Stimulated activated naive CD8-positive, alpha-beta T cell treated with anti-CD3 and anti-CD28 coated beads, Interleukin-15, amount 100 ng/mL, for 72 hours (primary cell): Measurements from ENCODE around the gene WNT7A.
A peak's percentile ranks its signal among the peaks of the same experiment; 100 is the strongest.
"Not testable (repeated sequence)": the region's sequence is repeated elsewhere in the genome, so short reads cannot be mapped to it uniquely, and the experiment has no call there.

Experiments
- ATAC-seq: fragments of 150-1000 bp; cut with Tn5 transposase; 2 replicates; pipeline ENCODE4 v1.10.0; 2021; ENCODE audit warnings: mild to moderate bottlenecking, moderate library complexity
- DNase-seq, 2 donors: peaks; one replicate each; pipeline ENCODE4 v3.0.0; 2021 to 2022
- H3K27ac Mint-ChIP-seq, 2 donors: one replicate each; pipeline ENCODE4 v1.8.0; 2022; ENCODE audit warnings: mild to moderate bottlenecking in 2 of 2, mixed read lengths in 2 of 2, moderate library complexity in 2 of 2
- H3K27me3 Mint-ChIP-seq: one replicate; pipeline ENCODE4 v1.8.0; 2022; ENCODE audit warnings: mixed read lengths
- H3K4me1 Mint-ChIP-seq: one replicate; pipeline ENCODE4 v1.8.0; 2022; ENCODE audit warnings: mild to moderate bottlenecking, mixed read lengths
- H3K4me3 Mint-ChIP-seq, 2 donors: one replicate each; pipeline ENCODE4 v1.8.0; 2022; ENCODE audit warnings: mild to moderate bottlenecking in 2 of 2, mixed read lengths in 2 of 2, moderate library complexity in 1 of 2
- H3K9me3 Mint-ChIP-seq, 2 donors: one replicate each; pipeline ENCODE4 v1.8.0; 2022; ENCODE audit warnings: mixed read lengths in 2 of 2

Gene WNT7A

DNA sequence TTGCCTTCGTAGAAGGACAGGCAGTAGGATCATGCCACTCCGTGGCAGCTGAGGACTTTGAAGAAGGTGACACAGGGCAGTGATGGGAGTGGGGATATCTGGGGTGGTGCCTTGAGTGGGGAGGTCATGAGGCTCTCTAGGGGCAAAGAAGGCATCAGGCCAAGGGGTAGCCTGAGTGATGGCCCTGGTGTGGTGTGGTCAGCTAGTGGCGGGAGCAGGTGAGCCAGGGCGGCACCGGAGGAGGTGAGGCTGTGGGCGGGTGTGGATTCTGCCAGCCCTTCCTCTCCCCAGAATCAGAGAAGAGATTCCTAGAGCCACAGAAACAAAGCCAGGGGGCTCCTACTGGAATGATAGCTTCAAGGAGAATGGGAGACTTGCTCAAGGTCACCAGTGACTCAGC, 18.4 kb downstream of the WNT7A start:
- no peak for ATAC-seq
- no peaks in the 10 kb centered on the region for H3K9me3 Mint-ChIP-seq
- peak overlapping the region; percentile 35 to 75 for H3K27ac Mint-ChIP-seq

DNA sequence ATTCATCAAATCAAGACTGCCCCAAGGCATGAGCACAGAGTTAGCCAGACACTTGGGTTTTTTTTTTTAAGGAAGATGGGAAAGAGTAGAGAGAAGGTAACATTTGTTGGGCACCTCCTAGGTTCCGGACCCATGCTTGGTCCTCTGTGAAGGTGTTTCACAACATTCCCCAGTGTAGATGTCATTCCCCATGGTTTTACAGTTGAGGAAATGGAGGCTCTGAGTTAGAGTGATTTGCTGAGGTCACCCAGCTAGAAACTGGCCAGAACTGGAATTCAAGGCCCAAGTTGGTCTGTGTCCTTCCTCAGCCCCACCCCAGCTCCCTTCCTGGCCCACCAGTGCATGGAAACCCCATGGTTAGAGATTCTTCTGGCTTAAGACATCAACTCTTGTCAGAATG, 19.9 kb downstream of the WNT7A start:
- ATAC-seq (no peak), DNase-seq (no peak)
- Mint-ChIP-seq H3K27me3 (no peaks in the 10 kb centered on the region), H3K9me3 (no peaks in the 10 kb centered on the region), H3K4me3 (no peak overlapping the region), H3K4me1 (no peaks in the 10 kb centered on the region), H3K27ac (no peak overlapping the region)

More for the DNA sequence above, 18.4 kb downstream of the WNT7A start:
- DNase-seq = no peak
- Mint-ChIP-seq H3K4me1 (peaks cover 14% of the 10 kb centered on the region), H3K4me3 (no peak overlapping the region), H3K27me3 (no peaks in the 10 kb centered on the region)

DNA sequence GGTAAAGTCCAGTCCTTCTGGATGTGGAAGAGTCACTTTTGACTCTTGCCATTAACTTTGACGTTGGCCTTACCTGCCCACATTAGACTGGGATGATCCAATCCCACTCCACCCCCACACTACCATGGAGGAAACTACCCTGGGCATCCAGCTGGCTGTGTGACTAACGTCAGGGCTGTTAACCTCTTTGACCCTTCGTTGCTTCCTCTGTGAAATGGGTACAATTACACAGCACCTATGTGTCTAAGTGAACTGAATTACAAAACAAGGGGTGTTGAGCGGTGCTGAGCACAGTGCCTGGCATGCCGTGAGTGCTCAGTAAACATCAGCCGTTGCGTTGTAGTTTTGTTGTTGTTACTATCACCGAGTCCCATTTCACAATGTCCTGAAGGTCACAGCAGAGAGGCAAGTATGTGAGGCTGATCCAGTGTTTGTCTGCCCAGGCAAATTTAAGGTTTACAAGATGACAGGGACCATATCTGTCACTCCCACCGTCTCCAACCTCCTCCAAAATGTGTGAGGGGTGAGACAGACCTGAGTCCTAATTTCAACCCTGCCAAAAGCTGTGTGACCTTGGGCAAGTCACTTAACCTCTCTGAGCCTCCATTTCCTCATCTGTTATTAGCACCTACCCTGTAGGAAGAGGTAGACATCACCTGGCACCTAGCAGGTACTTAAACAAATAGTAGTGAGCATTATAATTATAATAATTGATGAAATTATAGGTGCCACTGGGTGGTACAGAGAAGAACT, 20.9 kb downstream of the WNT7A start:
- no peaks in the 10 kb centered on the region for H3K27me3 Mint-ChIP-seq
- peaks cover 3% of the 10 kb centered on the region for H3K4me1 Mint-ChIP-seq
- no peak overlapping the region for H3K27ac Mint-ChIP-seq
- DNase-seq (no peak), ATAC-seq (no peak)
- no peaks in the 10 kb centered on the region for H3K9me3 Mint-ChIP-seq
- no peak overlapping the region for H3K4me3 Mint-ChIP-seq

DNA sequence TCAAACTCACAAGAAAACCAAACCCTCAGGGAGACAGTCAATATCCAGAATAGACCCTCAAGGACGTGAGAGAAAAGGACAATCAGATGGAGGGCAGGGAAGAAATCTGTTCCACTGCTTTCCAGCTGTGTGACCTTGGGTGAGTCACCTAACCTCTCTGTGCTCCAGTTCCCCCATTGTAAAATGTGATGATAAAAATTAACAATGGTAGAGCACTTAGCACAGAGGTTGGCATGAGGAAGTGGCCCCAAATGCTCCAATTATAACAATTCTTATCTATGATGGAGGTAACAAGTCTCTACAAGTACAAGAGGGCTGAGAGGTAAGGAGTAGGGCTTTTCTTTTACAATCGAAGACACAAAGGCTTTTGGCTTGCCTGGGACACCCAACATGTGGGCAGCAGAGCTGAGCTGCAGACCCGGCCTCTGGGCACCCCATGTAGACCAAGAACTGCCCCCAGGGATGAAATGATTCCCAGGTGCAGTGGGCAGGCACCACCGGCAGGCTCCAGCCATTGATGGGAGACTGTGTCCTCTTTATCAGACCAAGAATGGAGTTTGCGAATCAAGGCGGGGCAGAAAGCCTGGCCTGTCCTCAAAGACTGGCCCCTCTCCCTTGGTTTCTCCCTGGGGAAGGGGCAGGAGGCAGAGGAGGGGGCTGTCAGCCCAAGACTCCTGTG, 22.0 kb downstream of the WNT7A start:
- DNase-seq (no peak), ATAC-seq (no peak)
- H3K4me3 Mint-ChIP-seq = no peak overlapping the region
- H3K9me3 Mint-ChIP-seq = no peaks in the 10 kb centered on the region
- peak overlapping the region in 1 of 2 donors; percentile 74 for H3K27ac Mint-ChIP-seq
- H3K27me3 Mint-ChIP-seq = no peaks in the 10 kb centered on the region
- H3K4me1 Mint-ChIP-seq = peaks cover 14% of the 10 kb centered on the region

DNA sequence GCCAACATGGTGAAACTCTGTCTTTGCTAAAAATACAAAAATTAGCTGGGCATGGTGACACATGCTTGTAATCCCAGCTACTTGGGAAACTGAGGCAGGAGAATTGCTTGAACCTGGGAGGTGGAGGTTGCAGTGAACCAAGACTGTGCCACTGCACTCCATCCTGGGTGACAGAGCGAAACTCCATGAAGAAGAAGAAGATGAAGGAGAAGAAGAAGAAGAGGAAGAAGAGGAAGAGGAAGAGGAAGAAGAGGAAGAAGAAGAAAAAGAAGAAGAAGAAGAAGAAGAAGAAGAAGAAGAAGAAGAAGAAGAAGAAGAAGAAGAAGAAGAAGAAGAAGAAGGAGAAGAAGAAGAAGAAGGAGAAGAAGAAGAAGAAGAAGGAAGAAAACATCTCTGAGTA, 23.2 kb downstream of the WNT7A start:
- not testable (repeated sequence) for H3K27ac Mint-ChIP-seq

DNA sequence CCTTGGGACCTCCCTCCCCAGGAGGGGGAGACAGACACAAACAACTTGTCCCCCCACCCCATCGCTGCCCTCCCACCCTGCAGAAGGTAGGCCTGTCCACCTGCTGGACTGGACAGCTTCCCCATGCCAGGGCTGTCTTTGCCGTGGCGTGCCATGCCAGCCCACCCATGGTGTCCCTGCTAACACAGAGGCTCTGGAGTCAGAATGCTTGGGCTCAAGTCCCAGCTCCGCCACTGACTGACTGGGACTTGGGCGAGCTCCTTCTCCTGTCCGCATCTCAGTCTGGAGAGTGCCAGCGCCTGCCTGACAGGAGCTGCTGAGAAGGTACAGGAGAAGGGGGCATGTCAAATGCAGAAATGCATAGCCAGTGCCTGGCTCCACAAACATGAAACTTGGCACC, 23.9 kb downstream of the WNT7A start:
- H3K4me1 Mint-ChIP-seq = peaks cover 31% of the 10 kb centered on the region
- DNase-seq (no peak), ATAC-seq (no peak)
- no peak overlapping the region for H3K4me3 Mint-ChIP-seq
- peaks cover 8% of the 10 kb centered on the region for H3K27me3 Mint-ChIP-seq
- H3K27ac Mint-ChIP-seq = no peak overlapping the region
- H3K9me3 Mint-ChIP-seq = no peaks in the 10 kb centered on the region

More for the DNA sequence above, 23.2 kb downstream of the WNT7A start:
- H3K27me3 Mint-ChIP-seq, ATAC-seq, H3K4me3 Mint-ChIP-seq, H3K9me3 Mint-ChIP-seq, DNase-seq: not testable (repeated sequence)
- peaks cover 25% of the 10 kb centered on the region for H3K4me1 Mint-ChIP-seq

DNA sequence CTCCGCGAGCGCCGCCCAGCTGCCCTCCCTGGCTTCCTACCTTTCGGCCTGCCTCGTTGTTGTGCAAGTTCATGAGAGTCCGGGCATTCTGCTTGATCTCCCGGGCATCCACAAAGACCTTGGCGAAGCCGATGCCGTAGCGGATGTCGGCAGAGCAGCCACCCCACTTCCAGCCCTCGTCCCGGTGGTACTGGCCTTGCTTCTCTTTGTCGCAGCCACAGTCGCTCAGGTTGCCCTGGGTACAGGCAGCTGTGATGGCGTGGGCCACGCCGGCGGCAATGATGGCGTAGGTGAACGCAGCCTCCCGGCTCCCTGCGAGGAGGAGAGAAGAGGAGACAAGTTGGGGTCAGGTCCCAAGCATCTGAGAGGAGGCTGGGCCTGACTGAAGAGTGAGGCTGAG, 25.4 kb downstream of the WNT7A start:
- Mint-ChIP-seq H3K4me1 (peaks cover 31% of the 10 kb centered on the region), H3K27me3 (peaks cover 8% of the 10 kb centered on the region), H3K4me3 (no peak overlapping the region), H3K27ac (no peak overlapping the region), H3K9me3 (no peaks in the 10 kb centered on the region)
- DNase-seq (no peak), ATAC-seq (no peak)

DNA sequence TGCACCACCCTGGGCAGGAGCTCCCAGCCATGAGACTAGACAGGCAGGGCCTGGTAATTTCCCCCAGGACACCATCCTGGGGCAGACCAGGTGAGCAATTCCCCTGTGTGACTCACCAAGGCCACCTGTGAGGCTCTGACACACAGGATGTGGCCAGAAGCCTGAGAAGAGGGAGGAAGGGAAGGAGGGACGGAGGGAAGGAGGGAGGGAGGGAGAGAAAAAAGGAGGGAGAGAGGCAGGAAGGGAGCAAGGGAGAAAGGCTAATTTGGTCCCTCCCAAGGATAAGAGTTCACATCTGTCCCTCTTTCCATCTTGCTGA, 25.9 kb downstream of the WNT7A start:
- no peak overlapping the region for H3K4me3 Mint-ChIP-seq
- H3K4me1 Mint-ChIP-seq = peaks cover 31% of the 10 kb centered on the region
- peak overlapping the region in 1 of 2 donors; percentile 58 for H3K27ac Mint-ChIP-seq
- H3K9me3 Mint-ChIP-seq = no peaks in the 10 kb centered on the region
- ATAC-seq = no peak
- DNase-seq = no peak
- peaks cover 8% of the 10 kb centered on the region for H3K27me3 Mint-ChIP-seq

DNA sequence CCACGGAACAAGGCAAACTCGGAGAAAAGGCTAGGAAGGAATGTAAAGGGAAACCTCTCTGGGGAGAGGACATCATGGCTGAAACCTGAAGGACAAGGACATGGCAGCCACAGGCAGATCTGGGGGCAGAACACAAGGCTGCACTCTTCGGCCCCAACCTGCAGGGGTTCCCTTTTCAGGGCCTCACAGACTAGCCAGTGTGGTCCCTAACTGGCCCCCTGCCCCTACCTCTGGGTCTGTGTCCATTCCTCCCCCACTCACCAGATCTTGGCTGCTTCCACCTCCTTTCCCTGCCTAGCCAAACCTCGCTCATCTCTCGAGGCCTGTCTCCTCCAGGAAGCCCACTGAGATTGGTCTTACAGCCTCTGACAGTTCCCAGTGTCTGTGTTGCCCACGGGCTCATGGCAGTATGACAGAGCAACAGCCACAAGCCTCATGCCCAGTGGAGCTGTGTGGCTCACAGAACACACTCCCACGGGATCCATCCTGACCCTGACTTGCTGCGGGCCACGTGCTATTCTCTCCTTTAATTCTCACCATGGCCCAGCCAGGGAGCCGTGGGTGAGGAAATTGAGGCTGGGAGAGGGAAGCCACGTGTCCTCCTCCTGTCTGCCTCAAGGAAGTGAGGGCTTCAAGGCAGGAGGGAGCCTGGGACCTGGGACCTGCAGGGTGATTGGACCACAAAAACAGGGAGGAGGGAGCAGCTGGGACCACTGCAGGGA, 26.5 kb downstream of the WNT7A start:
- H3K4me3 Mint-ChIP-seq = no peak overlapping the region
- H3K27ac Mint-ChIP-seq = peak overlapping the region; percentile 58 to 72

DNA sequence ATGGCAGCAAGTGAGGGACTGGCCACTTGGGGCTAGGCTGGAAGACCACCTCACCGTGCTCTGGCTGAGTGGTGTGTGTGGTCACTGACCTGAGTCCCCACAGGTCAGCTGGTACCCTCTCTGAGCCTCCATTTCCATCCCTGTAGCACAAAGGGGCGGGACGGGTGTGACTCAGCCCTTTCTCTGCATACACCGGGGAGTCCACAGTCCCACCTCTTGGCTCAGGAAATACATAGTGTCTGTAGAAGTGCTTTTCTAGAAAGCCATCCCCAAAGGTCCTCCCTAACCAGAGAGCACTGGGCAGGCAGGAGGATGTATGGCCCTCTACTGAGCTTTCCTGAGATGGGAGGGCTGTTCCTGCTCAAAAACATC, 27.2 kb downstream of the WNT7A start:
- DNase-seq (no peak), ATAC-seq (no peak)
- H3K27ac Mint-ChIP-seq = peak overlapping the region in 1 of 2 donors; percentile 24
- H3K4me3 Mint-ChIP-seq = no peak overlapping the region
- peaks cover 31% of the 10 kb centered on the region for H3K4me1 Mint-ChIP-seq
- peaks cover 8% of the 10 kb centered on the region for H3K27me3 Mint-ChIP-seq
- H3K9me3 Mint-ChIP-seq = no peaks in the 10 kb centered on the region

More for the DNA sequence above, 26.5 kb downstream of the WNT7A start:
- H3K4me1 Mint-ChIP-seq = peaks cover 31% of the 10 kb centered on the region
- ATAC-seq (no peak), DNase-seq (no peak)
- H3K9me3 Mint-ChIP-seq = no peaks in the 10 kb centered on the region
- H3K27me3 Mint-ChIP-seq = peaks cover 8% of the 10 kb centered on the region

DNA sequence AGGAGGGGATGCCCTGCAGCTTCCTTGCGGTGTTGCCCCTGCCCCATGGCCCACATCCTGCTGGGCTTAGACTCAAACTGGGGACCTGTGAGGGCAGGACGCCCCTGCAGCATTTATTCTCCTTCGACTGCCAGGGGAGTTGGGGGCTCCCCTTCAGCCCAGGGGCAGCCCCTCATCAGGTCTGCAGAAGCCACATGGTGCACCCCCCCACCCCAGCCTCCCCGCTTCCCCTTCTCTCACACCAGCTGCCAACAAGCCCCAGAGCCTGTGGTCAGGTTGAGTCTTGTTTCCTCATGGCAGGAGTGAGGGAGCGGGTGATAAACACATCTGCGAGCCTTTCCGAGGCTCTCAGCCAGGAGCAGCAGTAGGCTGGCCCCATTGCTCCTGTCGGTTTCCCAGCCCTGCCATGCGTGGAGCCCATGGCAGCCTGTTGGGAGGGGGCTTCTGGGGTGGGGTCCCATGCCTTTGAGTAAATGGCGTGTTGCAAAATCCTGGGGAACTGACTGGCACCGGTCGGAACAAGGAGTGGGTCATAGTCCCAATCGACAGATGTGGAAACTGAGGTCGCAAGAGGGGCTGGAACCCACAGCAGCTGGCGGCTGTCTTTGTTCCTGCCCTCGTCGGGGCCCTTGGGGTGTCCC, 27.8 kb downstream of the WNT7A start:
- Mint-ChIP-seq H3K27me3 (peaks cover 8% of the 10 kb centered on the region), H3K27ac (no peak overlapping the region), H3K4me1 (peaks cover 31% of the 10 kb centered on the region), H3K4me3 (no peak overlapping the region), H3K9me3 (no peaks in the 10 kb centered on the region)
- peak; percentile 70 for ATAC-seq
- DNase-seq = peak in 1 of 2 donors; percentile 43

DNA sequence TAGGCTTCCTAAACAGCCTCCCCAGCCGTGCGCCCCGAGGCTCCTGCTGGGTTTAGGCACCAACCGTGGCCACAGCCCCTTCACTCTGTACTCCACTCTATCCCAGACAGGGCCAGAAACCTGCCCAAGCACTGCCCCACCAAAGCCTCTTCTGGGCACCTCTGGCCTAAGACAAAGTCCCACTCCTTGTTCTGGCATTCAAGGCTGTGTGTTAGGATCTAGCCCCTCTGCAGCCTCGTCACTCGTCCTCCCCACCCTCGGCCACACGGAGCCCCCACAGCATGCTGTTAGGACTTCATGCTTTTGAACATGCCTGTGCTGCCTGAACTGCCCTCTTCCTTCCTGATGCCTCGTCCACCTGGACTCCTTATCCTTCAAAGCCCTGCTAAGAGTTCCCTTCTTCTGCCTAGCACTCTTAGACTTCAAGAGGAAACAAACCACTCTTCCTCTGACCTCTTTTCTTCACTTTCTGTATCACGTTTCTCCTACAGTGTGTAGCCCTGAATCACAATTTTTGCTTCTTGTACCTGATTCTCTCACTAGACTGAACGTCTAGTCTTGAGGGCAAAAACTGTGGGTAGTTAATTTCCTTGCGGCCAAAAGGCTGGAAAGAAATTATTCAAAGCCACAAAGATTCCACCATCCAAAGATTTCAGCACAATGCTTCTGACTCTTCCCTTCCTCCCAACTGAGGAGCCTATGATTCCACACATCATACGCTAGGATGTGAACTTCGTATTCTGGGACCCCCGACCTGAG, 28.6 kb downstream of the WNT7A start:
- H3K27ac Mint-ChIP-seq = no peak overlapping the region
- DNase-seq (no peak), ATAC-seq (no peak)
- H3K9me3 Mint-ChIP-seq = no peaks in the 10 kb centered on the region
- H3K27me3 Mint-ChIP-seq = peaks cover 8% of the 10 kb centered on the region
- H3K4me1 Mint-ChIP-seq = peaks cover 31% of the 10 kb centered on the region
- H3K4me3 Mint-ChIP-seq = no peak overlapping the region

DNA sequence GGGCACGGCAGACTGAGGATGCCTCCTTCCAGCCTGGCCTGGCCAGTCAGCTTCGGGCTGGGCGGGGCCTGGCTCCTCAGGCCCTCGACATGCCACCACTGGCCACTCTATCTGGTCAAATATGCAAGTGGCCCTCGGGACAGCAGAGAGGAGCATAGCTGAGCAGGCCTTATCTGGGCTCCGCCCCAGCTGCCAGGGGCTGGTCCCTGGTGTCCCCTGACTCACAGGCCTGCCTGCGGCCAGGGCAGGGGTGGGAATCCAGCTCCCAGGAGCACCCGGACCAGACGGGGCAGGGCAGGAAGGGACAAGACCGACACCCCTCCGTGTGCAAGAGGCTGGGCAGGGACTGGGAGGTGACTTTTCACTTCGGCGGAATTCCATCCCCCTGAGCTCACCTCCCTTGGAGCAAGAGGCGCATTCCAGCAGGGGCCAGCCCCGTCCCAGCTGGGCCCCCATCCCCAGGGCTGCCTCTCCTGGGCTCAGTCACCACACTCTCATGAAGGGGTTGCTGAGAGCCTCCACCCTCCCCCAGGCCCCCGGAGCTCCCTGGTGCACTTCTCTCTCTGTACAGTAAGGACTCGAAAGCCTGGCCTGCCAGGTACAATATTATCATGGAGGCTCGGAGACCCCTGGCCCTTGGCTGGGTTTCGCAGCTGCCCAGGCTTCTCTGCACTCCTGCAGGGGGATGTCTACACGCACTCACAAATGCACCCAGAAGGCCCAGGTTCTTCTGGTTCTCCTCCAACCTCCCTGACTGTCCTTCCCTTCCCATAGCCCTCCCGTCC, 29.5 kb downstream of the WNT7A start:
- Mint-ChIP-seq H3K4me1 (peaks cover 31% of the 10 kb centered on the region), H3K27ac (no peak overlapping the region), H3K9me3 (no peaks in the 10 kb centered on the region), H3K27me3 (peaks cover 8% of the 10 kb centered on the region), H3K4me3 (no peak overlapping the region)
- no peak for DNase-seq
- no peak for ATAC-seq

DNA sequence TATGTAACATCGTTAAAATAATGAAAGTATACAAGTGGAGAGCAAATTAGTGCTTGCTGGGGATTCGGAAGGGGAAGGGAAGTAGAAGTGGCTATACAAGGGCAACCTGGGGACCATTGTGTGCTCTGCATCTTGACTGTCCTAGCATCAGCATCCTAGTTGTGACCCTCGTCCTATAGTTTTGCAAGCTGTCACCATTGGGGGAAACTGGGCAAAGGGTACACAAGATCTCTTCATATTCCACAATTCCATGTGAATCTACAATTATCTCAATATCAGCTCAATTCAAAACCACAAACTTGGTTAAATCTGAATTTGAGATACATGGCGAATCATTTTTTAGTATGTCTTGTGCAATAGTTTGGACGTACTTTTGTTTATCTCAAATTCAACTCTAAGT, 30.9 kb downstream of the WNT7A start:
- Mint-ChIP-seq H3K9me3 (no peaks in the 10 kb centered on the region), H3K27me3 (peaks cover 8% of the 10 kb centered on the region), H3K27ac (no peak overlapping the region), H3K4me3 (no peak overlapping the region), H3K4me1 (peaks cover 29% of the 10 kb centered on the region)
- DNase-seq (no peak), ATAC-seq (no peak)
